ENCODE data around the gene KIF20B.
"Not testable (repeated sequence)": the region's sequence is repeated elsewhere in the genome, so short reads cannot be mapped to it uniquely, and the experiment has no call there.

Gene KIF20B

GRCh38 chr10:89685936-89686335 lies 15.5 kb upstream of the KIF20B start:
- DNase-seq (ENCODE audit: low read depth) = no peak

- no peak for DNase-seq (ENCODE audit: low read depth)
Observed at GRCh38 chr10:89690027-89690426, 11.4 kb upstream of the KIF20B start.

- DNase-seq (ENCODE audit: low read depth) = no peak
Observed at GRCh38 chr10:89692416-89692815, 9.0 kb upstream of the KIF20B start.

DNA sequence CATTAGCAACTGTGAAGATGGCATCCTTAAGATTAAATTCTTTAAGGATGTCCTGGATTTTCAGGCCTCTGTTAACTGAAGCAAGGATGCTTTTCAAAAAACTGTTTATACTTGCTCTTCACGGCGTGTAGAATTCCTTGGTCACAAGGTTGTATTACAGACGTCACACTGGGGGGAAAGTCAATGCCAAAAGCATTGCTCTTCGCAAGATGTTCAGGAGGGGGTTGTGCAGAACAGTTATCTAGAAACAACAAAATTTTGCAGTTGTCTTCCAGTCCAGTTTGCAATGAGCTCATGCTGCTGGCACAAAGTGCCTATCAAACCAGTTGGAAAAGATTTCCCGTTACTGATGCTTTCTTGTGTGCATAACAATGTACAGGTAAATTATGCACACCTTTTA lies 8.2 kb upstream of the KIF20B start:
- DNase-seq (ENCODE audit: low read depth) = no peak

- DNase-seq (ENCODE audit: low read depth) = no peak
Observed at GRCh38 chr10:89695307-89695706, 6.1 kb upstream of the KIF20B start.

DNA sequence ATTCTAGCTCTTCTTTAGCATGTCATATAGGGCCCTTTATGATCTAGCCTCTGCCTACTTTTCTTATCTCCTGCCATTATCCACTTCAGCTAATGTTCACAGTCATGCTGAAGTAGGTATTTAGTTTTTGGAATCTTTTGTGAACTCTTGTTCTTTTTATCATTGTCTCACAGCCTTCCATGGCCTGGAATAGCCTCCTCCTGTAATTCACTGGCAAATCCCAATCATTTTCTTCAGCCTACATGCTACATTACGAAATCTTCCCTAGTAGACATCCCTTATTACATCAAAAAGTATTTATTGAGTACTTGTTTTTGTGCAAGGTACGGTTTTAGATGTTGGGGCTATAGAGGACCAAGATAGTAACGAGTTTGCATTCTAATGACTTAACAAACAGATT lies 3.4 kb upstream of the KIF20B start:
- DNase-seq (ENCODE audit: low read depth) = no peak

DNA sequence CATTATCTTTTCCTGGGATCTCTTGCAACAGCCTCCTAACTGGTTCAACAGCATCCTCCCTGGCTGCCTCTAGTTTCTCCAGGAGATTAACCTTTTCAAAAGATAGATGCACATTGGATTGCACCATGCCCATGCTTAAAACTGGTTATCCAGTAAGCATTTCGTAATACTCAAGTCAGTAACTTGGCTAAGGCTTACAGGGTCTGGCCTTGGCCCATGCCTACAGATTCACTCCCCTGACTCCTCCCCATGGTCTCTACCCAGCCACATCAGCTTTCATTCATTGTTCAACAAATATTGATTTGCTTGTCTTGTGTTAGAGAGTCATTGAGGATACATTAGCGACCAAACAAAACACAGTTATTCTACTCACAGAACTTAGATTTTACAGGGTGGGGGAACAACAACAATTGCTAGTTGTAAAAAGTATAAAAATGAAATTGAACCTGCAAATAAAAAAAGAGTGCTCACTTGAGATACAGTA lies 1.8 kb upstream of the KIF20B start:
- DNase-seq (ENCODE audit: low read depth) = no peak

DNA sequence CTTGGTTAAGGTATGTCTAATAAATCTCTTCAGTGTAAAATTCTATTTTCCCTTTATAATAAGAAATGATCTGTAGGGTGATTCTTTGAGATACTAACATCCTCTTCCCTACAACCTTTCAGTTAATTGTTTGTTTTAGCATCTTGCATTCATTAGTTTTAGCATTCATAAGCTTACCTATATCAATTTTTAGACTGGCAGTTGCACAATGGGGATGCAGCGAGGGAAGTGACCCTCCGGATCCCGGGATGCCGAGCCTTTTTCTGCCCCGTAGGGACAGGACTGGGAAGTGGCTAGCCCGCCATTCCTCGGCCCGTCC lies 508 bp upstream of the KIF20B start:
- no peak for DNase-seq (ENCODE audit: low read depth)

- no peak for DNase-seq (ENCODE audit: low read depth)
Observed at GRCh38 chr10:89702121-89702480, 711 bp downstream of the KIF20B start.

DNA sequence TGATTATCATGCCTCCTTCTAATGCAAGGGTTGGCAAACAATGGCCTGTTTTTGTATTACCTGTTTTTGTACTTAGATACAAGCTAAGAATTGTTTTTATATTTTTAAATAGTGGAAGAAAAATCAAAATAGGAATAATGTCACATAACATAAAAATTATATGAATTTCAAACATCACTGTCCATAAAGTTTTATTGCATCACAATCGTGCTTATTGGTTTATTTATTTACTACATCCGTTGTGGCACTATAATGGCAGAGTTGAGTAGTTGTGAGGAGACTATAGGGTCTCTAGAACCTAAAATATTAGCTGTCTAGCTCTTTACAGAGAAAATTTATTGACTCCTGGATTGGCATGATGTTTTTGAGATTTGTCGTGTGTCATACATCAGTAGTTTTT lies 4.1 kb downstream of the KIF20B start:
- DNase-seq (ENCODE audit: low read depth) = no peak

DNA sequence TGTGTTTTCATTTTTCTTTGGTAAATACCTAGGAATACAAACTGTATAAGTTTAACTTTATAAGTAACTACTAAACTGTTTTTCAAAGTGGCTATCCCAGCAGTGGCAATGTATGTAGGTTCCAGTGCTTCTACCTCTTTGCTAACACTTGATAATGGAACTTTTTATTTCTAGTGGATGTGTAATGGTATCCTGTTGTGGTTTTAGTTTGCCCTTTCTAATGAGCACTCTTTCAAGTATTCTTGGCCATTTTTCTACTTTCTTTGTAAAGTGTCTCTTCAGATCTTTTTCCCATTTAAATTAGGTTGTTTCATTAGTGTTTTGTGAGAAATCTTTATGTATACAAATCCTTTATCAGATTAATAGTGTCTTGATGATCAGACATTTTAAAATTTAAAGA lies 4.6 kb downstream of the KIF20B start:
- DNase-seq (ENCODE audit: low read depth) = no peak

GRCh38 chr10:89707372-89707771 lies 6.0 kb downstream of the KIF20B start:
- DNase-seq (ENCODE audit: low read depth) = no peak

DNA sequence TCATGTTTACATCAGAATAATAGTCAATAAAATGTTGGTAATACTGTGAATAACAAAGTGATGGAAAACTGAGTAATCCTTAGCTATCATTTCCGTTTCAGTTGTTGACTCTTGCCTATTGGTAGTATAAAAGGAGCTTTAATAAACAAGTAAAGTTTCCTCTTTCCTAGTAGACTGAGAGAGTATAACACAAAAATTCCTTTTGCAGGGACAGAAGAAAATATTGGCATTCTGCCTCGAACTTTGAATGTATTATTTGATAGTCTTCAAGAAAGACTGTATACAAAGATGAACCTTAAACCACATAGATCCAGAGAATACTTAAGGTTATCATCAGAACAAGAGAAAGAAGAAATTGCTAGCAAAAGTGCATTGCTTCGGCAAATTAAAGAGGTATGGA lies 9.4 kb downstream of the KIF20B start:
- DNase-seq (ENCODE audit: low read depth) = no peak

GRCh38 chr10:89734616-89735015 lies 33.2 kb downstream of the KIF20B start:
- no peak for DNase-seq (ENCODE audit: low read depth)

GRCh38 chr10:89738551-89739209 lies 37.3 kb downstream of the KIF20B start:
- DNase-seq (ENCODE audit: low read depth) = no peak

GRCh38 chr10:89741126-89741762 lies 39.9 kb downstream of the KIF20B start:
- no peak for DNase-seq (ENCODE audit: low read depth)

GRCh38 chr10:89744026-89744425 lies 42.6 kb downstream of the KIF20B start:
- DNase-seq (ENCODE audit: low read depth) = no peak

DNA sequence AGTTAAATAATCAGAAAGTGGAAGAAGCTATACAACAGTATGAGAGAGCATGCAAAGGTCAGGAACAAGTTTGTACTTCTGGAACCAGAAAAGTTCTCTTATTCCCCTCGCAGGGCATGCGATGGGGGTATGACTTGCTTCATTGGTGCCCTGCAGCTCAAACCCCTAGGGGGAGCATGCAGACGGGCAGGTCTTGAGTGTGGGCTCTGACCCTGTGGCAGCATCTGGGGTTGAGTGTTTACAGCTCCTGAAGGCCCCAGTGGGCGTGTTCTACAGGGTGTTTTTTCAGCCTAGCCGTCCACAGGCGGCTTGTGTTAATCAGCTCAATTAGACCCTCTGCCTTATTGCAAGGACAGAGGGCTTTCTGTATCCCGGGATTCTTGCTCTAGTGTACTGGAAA lies 44.5 kb downstream of the KIF20B start:
- no peak for DNase-seq (ENCODE audit: low read depth)

- DNase-seq (ENCODE audit: low read depth) = no peak
Observed at GRCh38 chr10:89750441-89750840, 49.1 kb downstream of the KIF20B start.

- no peak for DNase-seq (ENCODE audit: low read depth)
Observed at GRCh38 chr10:89755374-89755773, 54.0 kb downstream of the KIF20B start.

GRCh38 chr10:89759531-89759930 lies 58.1 kb downstream of the KIF20B start:
- no peak for DNase-seq (ENCODE audit: low read depth)

GRCh38 chr10:89763671-89764070 lies 62.3 kb downstream of the KIF20B start:
- not testable (repeated sequence) for DNase-seq (ENCODE audit: low read depth)

DNA sequence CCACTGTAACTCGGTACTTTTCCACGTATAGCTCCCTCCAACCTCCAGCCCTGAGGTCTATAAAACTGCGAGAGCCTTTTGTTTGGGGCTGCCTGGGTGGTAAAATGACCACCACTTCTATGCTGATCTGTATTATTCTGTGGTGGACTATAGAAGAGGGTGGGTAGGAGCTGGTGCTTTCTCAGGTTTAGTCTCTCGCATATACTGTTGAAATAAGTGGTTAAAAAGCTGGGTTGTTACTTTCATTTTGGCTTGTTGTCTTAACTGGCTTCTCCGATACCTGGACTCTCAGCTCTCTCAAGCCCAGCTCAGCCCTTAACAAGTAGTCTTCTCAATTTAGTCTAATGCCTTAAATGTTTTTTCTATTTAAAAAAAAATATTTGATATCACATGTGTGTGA lies 70.3 kb downstream of the KIF20B start:
- no peak for DNase-seq (ENCODE audit: low read depth)

DNA sequence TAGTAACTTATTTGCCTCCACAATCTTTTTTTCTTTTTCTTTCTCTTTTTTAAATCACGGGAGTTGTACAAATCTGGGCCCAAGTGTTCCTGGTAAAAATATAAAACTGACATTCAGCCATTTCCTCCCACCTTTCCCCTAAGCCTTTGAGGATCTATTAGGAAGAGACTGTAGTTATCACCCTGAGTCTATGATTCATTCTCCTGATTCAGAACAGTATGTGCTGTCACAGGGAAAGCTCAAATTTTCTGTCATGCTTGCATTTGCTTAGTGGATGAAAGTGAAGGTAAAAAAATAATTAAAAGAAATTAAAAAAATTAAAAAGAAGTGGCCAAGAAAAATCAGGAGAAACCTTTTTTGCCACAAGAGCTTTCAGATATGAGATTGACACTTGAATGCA lies 71.7 kb downstream of the KIF20B start:
- no peak for DNase-seq (ENCODE audit: low read depth)
